Thoracic aorta (tissue), 2 donors: Measurements from ENCODE around the gene EDEM3. TPM values are rescaled to one million over a fixed set of nuclear protein-coding genes. Genes with fewer than 3 reads are reported as not detected.

Source experiments
- ATAC-seq: fragments of 150-250 bp; one replicate; pipeline ENCODE4 v1.8.0; 2017; ENCODE audit warnings: low read depth; ENCODE audit not compliant: insufficient number of reproducible peaks, low FRiP score
- DNase-seq: peaks from one replicate; pipeline ENCODE4 v3.0.0-alpha.2; 2020; ENCODE audit warnings: low spot score
- H3K27ac ChIP-seq, 2 donors: fragments of 200-600 bp; sonication (generic); 1 replicate in 1 of 2; 2 replicates in 1 of 2; pipeline ENCODE4 v1.5.1; 2016; ENCODE audit warnings: mild to moderate bottlenecking in 2 of 2, moderate library complexity in 2 of 2
- H3K27me3 ChIP-seq: fragments of 200-600 bp; sonication (generic); replicated peaks from 2 replicates; pipeline ENCODE4 v1.6.0; 2016; ENCODE audit warnings: mild to moderate bottlenecking; ENCODE audit not compliant: insufficient read depth
- H3K36me3 ChIP-seq: fragments of 200-600 bp; sonication (generic); one replicate; pipeline ENCODE4 v1.5.1; 2016
- H3K4me1 ChIP-seq, 2 donors: fragments of 200-600 bp; sonication (generic); 1 replicate in 1 of 2; 2 replicates in 1 of 2; pipeline versions ENCODE4 v1.5.1 to v1.6.0; 2016; ENCODE audit warnings: low read depth in 2 of 2, mild to moderate bottlenecking in 1 of 2; ENCODE audit not compliant: control insufficient read depth in 1 of 2
- H3K4me3 ChIP-seq: fragments of 200-600 bp; sonication (generic); 2 replicates; pipeline ENCODE4 v1.5.1; 2016; ENCODE audit warnings: mild to moderate bottlenecking
- H3K9me3 ChIP-seq: fragments of 200-600 bp; sonication (generic); 2 replicates; pipeline ENCODE4 v1.5.1; 2016
- CTCF ChIP-seq: fragments of 200-600 bp; sonication (generic); IDR thresholded peaks from one replicate; pipeline ENCODE4 v1.5.1; 2019; ENCODE audit warnings: antibody characterized with exemption
- total RNA-seq, 2 donors: library from RNA; depleted of rRNA; stranded (reverse); fragments of >200 nt; gene quantifications; one replicate each; pipeline versions ENCODE4 v1.1.0 to v1.2.3, GENCODE V29; 2016

The EDEM3 gene
- total RNA-seq, 2 donors from 2014 or later: 44.0 to 71.5 TPM

GRCh38 chr1:184641894-184642293 is 112.8 kb downstream of the EDEM3 start:
- Histone ChIP-seq H3K4me1 (peaks cover 0 to 9% of the 10 kb centered on the region in 2 donors), H3K27me3 (no peaks in the 10 kb centered on the region), H3K27ac (no peak overlapping the region), H3K9me3 (no peaks in the 10 kb centered on the region), H3K36me3 (no peaks in the 10 kb centered on the region), H3K4me3 (no peak overlapping the region)
- ATAC-seq (no peak), DNase-seq (no peak)
- no peak for TF ChIP-seq CTCF

GRCh38 chr1:184640505-184640904 is 114.2 kb downstream of the EDEM3 start:
- ATAC-seq: no peak
- Histone ChIP-seq H3K36me3 (no peaks in the 10 kb centered on the region), H3K4me1 (no peaks in the 10 kb centered on the region), H3K9me3 (no peaks in the 10 kb centered on the region), H3K27ac (no peak overlapping the region), H3K4me3 (no peak overlapping the region), H3K27me3 (no peaks in the 10 kb centered on the region)
- no peak for TF ChIP-seq CTCF
- DNase-seq: no peak

Other genes starting within 250 kb of the EDEM3 start
- 100 to 1,000 TPM; 209 to 215 TPM for gene NIBAN1, start 219.7 kb upstream of the EDEM3 start, total RNA-seq